HG03521 (cell line): ENCODE results near the gene TBC1D22A.

Experiments used
- ATAC-seq: cut with Tn5 transposase; IDR thresholded peaks from one replicate; pipeline ENCODE4 v1.9.1; 2021; ENCODE audit warnings: mild to moderate bottlenecking, moderate library complexity; ENCODE audit not compliant: unreplicated experiment

Gene TBC1D22A

GRCh38 chr22:47063606-47064005 is 301.2 kb downstream of the TBC1D22A start:
- no peak for ATAC-seq

DNA sequence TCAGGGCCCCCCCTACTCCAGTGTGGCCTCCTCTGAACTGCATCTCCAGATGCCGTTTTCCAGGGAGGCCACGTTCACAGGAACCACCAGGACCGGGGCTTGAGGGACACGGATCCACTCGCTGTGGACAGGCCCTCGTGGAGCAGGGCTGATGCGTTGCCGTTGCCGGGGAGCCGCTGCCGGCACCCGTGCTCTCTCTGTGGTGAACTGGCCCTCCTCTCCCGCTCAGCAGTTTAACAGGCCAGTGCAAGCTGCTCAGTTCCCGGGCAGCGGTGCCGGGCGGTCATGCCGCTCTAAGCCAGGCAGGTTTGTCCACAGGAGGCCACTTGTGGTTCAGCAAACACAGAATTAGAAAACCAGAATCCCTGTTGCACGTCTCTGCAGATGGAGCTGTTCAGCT is 301.6 kb downstream of the TBC1D22A start:
- ATAC-seq: no peak

- no peak for ATAC-seq
Observed at GRCh38 chr22:47064416-47064815, 302.0 kb downstream of the TBC1D22A start.

DNA sequence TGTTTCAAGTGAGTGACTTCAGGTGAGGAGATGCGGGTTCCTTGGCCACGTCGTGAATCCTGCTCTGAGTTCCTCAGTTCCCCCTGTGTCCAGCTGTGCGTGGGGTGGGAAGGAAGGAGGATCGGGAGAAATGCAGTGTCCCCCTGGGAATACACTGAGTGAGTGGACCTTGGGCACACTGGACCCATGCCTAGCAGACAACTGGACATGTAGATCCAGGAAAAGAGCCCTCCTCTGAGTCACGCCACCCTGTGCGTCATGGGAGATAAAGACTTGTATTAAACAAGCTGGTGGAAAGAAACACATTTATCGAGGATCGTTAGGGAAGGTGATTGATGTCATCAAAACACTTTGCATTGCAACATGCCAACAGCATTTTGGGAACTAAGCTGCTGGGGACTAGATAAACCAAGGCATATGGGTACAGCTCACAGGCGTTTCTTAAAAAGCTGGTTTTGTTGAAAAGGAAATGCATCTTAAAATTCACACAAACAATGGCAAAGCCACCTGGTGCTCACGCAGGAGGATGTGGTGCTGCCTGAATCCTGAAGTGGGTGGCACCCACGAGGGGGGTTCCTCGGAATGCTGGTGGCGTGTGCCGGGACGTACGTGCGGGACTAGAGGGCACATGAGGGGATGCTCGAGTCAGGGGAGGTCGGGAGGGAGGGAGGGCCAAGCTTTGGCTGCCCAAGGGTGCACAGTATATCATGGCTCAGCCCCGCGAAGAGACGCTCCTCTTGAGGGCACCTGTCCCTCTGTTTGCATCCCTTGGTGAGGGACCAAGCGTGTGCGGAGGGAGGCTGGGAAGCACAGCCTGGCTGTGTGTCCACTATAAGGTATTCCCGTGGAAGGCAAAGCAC is 303.5 kb downstream of the TBC1D22A start:
- no peak for ATAC-seq

GRCh38 chr22:47066616-47066905 is 304.1 kb downstream of the TBC1D22A start:
- ATAC-seq: no peak

DNA sequence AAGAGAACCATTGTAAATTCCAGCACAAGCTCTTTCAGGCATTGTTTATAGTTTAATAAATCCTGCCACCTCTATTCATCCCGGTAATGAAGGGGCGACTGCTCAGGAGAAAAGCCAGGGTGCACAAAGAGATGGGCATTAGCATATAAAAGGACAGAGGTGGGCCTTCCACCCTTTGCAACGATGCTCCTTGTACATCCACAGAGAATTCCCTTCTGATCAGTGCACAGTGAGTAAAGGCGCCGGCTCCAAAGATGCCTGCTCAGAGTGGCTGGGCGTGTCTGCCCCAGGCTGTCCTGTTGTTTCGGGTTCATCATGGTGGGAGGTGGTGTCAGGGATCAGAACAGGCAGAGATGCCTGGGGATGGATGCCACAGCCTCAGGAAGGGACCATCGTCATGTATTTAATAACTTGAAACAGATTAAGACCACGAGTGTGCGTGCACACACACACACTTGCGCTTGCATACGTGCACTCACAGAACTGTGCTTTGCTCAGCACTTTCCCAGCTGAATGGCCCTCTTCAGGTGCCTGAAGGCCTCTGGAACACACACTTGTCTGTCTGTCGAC is 305.0 kb downstream of the TBC1D22A start:
- no peak for ATAC-seq

- ATAC-seq: no peak
Observed at GRCh38 chr22:47067911-47068625, 305.6 kb downstream of the TBC1D22A start.

DNA sequence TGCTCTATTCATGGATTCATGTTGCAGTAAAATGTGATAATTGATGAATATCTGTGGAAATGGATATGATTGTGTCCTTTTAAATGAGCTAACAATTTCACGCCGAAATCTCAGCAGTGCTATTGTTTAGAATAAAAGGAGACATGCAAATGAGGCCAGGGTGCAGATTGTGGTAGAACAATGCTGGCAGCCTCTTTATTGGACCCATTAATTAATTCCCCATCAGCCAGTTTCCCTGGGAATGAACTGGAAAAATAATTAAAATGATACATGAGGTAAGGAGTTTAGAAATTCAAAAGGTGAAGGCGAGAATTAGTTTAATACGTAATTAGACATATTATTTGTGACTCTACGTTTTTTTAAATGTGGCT is 306.2 kb downstream of the TBC1D22A start:
- no peak for ATAC-seq

- no peak for ATAC-seq
Observed at GRCh38 chr22:47069270-47069669, 306.8 kb downstream of the TBC1D22A start.

- no peak for ATAC-seq
Observed at GRCh38 chr22:47071078-47071806, 308.8 kb downstream of the TBC1D22A start.

DNA sequence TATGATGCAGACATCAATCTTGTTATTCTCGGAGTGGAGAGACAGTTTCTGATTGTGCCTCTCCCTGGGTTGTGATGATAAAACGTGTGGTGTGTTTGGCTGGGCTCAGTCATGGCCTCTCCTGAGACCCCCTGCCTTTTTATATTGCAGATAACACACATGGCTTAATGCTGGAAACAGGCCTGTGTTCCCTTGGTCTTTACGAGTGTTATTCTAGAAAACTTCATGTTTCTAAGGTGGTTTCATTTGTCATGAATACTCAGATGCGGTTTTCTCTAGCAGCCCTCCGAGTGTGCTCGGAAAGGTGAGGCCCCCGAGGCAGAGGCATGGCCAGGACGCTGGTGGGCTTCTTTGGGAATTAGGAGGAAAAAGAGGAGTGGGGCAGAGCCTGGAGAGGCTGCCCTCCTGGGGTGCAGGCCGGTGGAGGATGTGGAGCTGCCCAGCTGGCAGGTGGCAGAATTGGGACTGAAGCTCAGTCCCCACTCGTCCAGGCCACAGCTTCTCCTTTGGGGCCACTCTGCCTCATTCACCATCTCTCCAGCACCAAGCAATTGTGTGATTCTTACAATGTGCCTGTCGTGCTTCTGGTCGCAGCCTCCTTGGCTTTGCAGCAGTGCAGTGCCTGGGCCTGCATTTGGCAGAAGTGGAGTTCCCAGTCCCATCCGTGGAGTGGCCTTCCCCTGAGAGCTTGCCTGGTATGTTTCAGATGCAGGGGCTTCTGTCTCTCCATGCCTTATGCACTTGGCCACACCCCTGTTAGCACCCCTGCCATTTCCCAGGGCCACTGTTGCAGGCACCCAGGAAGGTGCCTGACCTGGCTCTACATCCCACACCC is 309.6 kb downstream of the TBC1D22A start:
- ATAC-seq: no peak

- ATAC-seq: no peak
Observed at GRCh38 chr22:47072642-47072967, 310.2 kb downstream of the TBC1D22A start.

DNA sequence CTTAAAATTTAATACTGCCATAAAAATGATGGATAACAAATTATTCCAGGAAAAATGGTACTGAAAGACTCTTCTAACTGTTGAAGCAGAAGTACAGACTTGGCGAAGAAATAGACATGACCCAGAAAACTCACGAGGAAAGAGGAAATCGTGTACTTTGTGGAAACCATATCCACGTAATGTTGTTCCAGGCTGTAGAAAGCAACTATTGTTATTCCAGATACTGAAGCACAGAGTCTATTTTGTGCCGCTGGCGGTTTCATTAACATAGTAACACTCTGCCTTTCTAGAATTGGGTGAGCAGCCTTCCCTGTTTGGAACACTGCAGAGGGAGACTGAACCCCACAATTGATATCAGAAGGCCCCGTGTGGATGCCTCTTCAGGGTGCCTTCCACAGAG is 310.6 kb downstream of the TBC1D22A start:
- no peak for ATAC-seq

- ATAC-seq: no peak
Observed at GRCh38 chr22:47074105-47074504, 311.7 kb downstream of the TBC1D22A start.

GRCh38 chr22:47075568-47075967 is 313.1 kb downstream of the TBC1D22A start:
- ATAC-seq: no peak

GRCh38 chr22:47076758-47077157 is 314.3 kb downstream of the TBC1D22A start:
- no peak for ATAC-seq

- no peak for ATAC-seq
Observed at GRCh38 chr22:47080100-47080499, 317.6 kb downstream of the TBC1D22A start.

GRCh38 chr22:47082505-47082904 is 320.1 kb downstream of the TBC1D22A start:
- ATAC-seq: no peak

DNA sequence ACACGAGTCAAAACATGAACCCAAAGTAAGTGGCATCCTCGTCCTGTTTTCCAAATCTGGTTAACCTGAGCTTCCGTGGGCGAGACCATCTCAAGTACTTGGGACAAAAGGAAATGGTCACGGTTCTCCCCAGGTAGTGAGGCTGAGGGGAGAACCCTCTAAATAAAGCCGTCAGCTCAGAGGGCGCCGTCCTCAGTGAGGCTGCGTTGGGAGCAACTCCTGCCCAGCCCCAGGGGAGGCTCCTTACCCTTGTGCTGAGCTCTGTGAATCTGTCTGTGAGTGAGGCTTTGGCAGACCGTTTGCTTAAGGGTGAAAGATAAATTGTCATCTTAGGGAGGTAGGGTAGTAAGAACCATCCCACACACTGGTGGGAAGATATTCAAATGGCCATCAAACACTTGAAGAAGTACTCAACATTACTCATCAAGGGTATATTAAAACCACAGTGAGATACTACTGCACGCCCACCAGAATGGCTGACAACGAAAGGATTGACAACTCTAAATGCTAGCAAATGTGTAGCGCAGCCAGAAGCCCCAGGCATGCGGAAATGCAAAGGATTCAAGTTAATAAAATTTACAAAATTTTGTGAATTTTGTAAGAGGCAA is 321.0 kb downstream of the TBC1D22A start:
- ATAC-seq: no peak

DNA sequence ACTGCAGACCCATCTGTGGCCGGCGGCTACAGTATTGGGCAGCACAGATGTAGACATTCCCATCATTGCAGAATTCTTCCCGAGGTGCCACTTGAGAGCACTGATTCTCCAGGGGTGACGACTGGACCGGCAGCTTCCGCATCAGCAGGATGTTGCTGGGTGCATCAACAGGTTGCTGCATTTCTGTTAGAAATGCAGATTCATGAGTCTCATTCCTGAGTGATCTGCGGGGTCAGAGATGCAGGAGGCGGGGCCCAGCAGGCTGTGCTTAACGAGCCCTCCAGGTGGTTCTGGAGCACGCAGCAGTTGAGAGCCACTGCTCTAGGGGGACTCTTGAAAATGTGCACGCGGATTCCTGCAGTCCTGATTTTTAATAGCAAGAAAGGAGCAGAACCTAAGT is 321.8 kb downstream of the TBC1D22A start:
- ATAC-seq: no peak
